ENCODE results near the gene CXCL8.
A peak's percentile ranks its signal among the peaks of the same experiment; 100 is the strongest.

CXCL8 gene

DNA sequence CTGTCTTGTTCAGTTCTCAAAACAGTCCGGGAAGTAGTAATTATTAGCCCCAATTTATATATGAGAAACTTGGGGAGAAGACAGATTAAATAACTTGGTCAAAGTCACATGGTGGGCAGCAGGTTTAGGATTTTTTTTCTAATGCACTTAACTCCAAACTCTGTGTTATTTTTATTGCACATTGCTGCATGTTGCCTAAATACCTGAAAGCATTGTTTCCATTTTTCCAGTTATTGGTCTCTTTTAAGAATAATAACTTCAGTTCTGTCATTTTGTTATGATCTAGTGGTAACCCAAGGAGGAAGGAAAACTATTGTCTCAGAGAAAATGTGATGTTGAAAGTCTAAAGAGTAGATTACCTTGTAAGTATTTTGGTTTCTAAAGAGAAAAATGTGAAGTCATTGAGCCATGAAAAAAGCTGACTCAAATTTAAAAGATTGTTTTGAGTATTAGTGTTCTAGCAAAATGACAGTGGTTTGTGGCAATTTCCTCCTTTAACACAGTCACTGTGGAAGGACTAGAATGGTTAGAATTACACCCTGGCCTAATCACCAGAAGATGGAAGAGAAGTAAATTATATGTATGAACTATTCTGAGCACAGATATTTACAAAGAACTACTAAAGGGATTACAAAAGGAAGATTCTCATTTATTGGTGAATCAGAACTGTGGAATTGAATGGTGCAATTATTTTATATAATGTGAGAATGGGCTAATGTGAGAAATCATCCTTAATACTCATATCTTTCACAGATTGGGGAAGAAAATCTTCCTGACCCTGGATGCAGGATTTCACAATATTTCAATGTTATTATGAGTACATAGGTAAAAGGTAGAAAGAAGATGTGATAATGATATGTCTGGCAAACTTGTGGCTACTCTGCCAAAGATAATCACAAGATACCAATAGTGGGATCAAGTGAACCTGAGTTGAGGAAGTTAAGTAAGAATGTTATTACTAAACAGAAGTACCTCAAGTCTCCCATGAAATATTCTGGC is 21.7 kb upstream of the CXCL8 start:
- peak in 1 of 2 experiments; percentile 39 for DNase-seq (ENCODE audit: low read depth in 2 of 2)

DNA sequence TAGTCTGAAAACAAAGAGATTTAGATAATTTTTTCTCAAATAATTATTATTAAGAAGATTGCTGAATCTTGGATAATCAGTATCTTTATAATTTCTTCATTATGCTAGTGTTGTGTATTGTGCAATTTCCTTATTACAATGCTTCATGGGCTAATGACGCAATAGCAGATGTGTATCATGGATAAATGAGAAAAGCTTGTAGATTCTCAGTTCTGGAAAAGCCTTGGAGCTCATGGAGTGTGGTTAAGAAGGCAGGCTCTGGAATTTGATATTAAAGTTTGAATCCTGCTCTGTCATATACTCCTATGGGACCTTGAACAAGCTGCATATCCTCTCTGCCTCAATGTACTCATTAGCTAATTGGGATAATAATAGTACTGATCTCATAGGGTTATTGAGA is 18.9 kb upstream of the CXCL8 start:
- DNase-seq (ENCODE audit: low read depth in 2 of 2) = peak; percentile 89

- no peak for DNase-seq (ENCODE audit: low read depth in 2 of 2)
Observed at GRCh38 chr4:73721909-73722308, 18.5 kb upstream of the CXCL8 start.

DNA sequence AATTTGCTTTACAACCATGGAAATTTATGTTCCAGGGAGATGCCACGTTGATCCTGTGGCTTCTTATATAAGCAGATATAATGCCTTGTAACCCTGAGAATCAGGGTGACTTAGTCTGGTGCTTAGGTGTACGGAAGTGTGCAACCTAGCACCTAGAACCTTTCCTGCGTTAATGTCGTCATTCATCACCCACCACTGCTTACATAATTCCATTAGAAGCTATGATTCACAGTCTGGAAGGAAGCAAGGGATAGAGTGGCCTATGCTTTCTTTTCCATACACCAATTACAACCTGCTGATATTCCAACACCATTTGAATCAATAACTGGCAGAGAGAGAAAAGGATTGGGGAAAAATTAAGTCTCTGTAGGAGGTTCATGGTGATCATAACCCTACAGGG is 17.3 kb upstream of the CXCL8 start:
- no peak for DNase-seq (ENCODE audit: low read depth in 2 of 2)

- DNase-seq (ENCODE audit: low read depth in 2 of 2) = no peak
Observed at GRCh38 chr4:73723928-73724327, 16.4 kb upstream of the CXCL8 start.

DNA sequence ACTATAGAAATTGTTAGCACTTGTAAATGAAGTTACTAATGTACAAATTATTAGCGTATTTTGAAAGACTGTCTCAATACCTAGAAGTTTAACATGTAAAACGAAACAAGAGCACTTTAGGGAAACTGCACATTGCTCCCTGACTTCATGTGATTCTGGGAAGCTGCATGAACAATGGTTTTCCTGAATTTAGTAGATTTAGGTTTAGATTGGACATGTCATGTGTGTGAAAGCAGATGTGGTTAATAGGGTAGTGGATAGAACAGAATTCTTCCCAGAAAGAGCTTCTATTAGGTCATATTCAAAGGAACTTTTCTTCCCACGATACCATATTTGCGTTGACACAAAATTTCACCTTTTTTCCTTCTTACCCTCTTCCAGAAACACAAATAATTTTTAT is 14.9 kb upstream of the CXCL8 start:
- no peak for DNase-seq (ENCODE audit: low read depth in 2 of 2)

GRCh38 chr4:73725985-73726384 is 14.4 kb upstream of the CXCL8 start:
- peak; percentile 87 to 88 for DNase-seq (ENCODE audit: low read depth in 2 of 2)

GRCh38 chr4:73727685-73728084 is 12.7 kb upstream of the CXCL8 start:
- no peak for DNase-seq (ENCODE audit: low read depth in 2 of 2)

GRCh38 chr4:73728091-73728741 is 12.2 kb upstream of the CXCL8 start:
- DNase-seq (ENCODE audit: low read depth in 2 of 2) = no peak

DNA sequence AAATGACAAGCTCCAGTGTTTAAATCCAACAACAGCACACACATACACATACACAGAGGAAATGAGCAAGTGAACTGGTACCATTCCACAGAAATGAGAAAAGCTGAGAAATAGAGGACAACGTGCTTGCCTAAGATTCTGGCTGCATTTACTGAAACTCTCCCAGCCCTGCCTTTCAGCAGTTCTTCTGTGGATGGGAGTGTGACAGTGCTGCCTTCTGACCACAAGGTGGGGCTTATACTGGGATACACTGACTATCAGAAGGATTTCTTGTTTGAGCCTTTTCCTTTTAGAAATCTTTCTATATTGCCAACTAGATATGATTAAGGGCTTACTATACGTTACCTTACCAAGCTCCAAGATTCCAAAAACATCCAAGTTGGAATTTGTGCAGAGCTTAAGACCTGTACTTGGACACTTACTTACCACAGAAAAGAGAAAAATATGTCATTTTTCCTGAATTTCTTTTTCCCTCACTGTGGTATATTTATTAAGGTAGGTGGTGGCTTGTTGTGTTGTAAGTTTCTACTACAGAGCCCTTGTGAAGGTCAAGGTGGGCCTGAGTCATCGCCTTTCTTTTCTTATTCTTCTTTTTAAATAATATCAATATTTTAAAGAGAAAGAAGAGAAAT is 10.7 kb upstream of the CXCL8 start:
- peak; percentile 72 to 74 for DNase-seq (ENCODE audit: low read depth in 2 of 2)

- no peak for DNase-seq (ENCODE audit: low read depth in 2 of 2)
Observed at GRCh38 chr4:73730292-73730691, 10.1 kb upstream of the CXCL8 start.

DNA sequence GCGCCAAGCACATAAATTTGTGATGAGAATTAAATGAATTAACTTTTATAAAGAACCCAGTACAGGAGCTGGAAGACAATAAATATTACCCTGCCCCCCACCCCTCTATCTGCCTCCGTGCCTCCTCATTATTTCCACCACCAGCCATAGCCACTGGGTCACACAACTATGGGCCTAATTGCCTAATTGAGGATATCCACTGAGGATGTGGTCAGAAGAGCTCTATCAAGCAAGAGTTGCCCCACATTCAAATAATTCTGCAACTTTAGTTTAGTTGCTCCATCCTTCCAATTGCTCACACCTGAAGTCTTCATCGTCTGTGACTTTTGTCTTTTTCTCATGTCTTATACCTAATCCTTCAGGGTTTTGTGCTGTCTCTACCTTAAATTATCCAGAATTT is 9.5 kb upstream of the CXCL8 start:
- no peak for DNase-seq (ENCODE audit: low read depth in 2 of 2)

DNA sequence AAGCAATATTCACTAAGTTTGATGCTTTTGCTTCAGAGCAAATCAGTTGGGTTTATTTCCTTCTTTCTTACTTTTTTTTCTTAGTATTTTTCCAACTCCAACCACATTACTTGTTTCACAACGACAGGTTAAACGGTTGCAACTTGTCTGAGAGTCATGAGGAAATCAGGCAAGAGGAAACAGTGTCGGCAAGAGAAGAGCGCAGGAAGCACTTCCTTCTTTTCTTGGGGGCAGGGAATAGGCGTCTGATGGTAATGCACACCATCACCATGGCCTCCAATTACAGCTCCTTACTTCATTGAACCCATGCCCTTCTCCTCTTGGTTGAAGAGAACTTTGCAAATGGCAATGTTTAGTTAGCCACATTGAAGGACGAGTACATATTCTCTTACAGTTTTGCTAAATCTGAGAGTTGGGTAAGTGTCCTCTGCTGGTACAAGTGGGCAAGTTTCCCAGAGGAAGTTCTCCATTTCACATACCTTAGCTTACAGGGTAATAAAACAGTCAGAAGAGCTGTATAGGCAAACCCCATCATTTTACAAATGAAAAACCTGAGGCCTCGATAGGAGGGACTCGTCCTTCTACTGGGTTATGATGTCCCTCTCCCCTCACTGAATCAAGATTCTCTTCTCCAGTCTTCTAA is 8.3 kb upstream of the CXCL8 start:
- DNase-seq (ENCODE audit: low read depth in 2 of 2) = no peak

- DNase-seq (ENCODE audit: low read depth in 2 of 2) = no peak
Observed at GRCh38 chr4:73732759-73733431, 7.5 kb upstream of the CXCL8 start.

DNA sequence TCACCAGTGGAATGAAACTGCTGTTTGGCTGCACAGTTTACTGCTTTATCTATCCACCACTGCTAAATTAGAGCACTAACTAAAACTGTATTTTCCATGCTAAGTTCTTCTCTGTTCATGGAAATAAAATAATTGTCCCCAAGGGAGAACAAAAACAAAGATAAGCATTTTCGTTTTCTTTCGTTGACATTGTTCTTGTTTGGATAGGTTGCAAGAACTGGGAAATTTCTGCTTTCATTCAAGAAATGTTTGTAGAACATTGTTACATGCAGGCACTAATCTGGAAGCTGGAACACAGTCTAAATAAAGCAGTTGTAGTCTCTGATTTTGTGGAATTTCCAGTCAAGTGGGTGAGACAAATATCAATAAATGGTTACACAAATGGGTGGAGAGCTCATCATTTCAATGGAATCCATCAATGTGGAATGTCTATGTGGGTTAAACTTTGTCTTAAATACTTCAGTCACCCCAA is 5.8 kb upstream of the CXCL8 start:
- no peak for DNase-seq (ENCODE audit: low read depth in 2 of 2)

DNA sequence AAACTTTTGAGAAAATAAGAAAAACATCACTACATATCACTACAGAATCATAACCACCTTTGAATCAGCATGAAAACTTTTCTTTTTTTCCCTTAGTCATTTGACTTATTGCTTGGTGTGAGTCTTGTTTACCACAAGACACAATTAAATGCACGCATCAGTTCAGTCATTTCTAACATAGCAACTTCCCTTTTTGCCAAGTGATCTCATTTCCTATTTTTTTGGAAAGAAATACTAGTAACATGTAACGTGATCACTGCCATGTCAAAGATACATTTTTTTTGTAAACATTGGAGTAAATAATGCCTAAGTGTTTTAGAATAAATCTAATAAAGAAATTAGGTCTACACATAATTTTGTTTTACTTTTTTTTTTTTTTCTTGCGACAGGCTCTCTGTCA is 5.1 kb upstream of the CXCL8 start:
- DNase-seq (ENCODE audit: low read depth in 2 of 2) = peak; percentile 45 to 48

DNA sequence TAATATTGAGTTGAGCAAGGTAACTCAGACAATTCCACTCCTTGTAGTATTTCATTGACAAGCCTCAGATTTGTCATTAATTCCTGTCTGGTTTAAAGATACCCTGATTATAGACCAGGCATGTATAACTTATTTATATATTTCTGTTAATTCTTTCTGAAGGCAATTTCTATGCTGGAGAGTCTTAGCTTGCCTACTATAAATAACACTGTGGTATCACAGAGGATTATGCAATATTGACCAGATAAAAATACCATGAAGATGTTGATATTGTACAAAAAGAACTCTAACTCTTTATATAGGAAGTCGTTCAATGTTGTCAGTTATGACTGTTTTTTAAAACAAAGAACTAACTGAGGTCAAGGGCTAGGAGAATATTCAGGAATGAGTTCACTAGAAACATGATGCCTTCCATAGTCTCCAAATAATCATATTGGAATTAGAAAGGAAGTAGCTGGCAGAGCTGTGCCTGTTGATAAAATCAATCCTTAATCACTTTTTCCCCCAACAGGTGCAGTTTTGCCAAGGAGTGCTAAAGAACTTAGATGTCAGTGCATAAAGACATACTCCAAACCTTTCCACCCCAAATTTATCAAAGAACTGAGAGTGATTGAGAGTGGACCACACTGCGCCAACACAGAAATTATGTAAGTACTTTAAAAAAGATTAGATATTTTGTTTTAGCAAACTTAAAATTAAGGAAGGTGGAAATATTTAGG is 821 bp downstream of the CXCL8 start:
- no peak for DNase-seq (ENCODE audit: low read depth in 2 of 2)

DNA sequence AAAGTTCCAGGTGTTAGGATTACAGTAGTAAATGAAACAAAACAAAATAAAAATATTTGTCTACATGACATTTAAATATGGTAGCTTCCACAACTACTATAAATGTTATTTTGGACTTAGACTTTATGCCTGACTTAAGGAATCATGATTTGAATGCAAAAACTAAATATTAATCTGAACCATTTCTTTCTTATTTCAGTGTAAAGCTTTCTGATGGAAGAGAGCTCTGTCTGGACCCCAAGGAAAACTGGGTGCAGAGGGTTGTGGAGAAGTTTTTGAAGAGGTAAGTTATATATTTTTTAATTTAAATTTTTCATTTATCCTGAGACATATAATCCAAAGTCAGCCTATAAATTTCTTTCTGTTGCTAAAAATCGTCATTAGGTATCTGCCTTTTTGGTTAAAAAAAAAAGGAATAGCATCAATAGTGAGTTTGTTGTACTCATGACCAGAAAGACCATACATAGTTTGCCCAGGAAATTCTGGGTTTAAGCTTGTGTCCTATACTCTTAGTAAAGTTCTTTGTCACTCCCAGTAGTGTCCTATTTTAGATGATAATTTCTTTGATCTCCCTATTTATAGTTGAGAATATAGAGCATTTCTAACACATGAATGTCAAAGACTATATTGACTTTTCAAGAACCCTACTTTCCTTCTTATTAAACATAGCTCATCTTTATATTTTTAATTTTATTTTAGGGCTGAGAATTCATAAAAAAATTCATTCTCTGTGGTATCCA is 1.6 kb downstream of the CXCL8 start:
- no peak for DNase-seq (ENCODE audit: low read depth in 2 of 2)

GRCh38 chr4:73742490-73743160 is 2.3 kb downstream of the CXCL8 start:
- DNase-seq (ENCODE audit: low read depth in 2 of 2) = no peak
